Daoy (cell line): ENCODE measurements around the gene MID2. TPM values are rescaled to one million over a fixed set of nuclear protein-coding genes. Genes with fewer than 3 reads are reported as not detected.
"Not testable (repeated sequence)": the region's sequence is repeated elsewhere in the genome, so short reads cannot be mapped to it uniquely, and the experiment has no call there.

Experiments used
- DNase-seq: peaks from one replicate; pipeline ENCODE4 v3.0.0-alpha.2; 2015; ENCODE audit warnings: low read depth
- total RNA-seq: library from RNA; depleted of rRNA; stranded (reverse); fragments of >200 nt; shearing (Covaris generic); gene quantifications from 2 replicates; pipeline ENCODE4 v1.2.3, GENCODE V29; 2014

Gene MID2
- total RNA-seq, 1 experiment from 2014 or later, result 7.3 TPM

GRCh38 chrX:107842715-107843400 is 17.2 kb downstream of the MID2 start:
- DNase-seq, result no peak

DNA sequence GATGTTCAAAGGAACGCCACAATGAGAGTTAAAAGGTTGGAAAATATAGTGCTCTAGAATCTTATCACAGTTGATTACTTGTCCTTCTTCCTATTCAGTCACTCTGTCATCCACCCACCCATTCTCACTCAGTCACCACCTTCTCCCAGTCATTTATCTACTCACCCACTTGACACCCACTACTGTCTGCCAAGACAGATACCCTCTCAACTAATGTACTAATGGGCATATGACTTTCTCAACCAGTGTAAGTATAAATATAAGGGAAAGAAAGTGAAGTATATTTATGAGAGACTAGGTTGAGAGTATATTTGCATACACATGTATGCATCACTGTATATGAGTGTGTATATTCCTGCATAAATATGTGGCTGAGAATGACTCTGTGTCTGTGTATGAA is 20.0 kb downstream of the MID2 start:
- DNase-seq, result no peak

DNA sequence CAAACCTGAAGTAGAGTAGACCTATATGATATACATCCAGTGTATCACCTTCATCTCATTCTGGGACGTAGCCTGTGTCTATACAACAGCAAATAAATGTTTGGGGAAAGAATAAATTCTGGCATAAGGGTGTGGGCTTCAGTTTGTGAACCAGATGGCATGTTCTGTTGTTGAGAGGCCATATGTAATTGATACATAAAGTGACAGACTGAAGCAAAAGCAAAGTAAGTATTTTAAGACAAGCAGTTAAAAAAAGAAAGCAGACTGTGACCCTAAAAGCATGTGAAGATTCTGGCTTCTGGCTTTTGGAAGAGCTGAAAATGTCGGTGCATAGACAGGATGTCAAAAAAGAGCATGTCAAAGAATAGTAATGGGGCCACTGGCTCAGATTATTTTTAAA is 22.9 kb downstream of the MID2 start:
- no peak for DNase-seq

- DNase-seq, result peak; percentile 3
Measured at GRCh38 chrX:107849747-107850421, 24.2 kb downstream of the MID2 start.

- no peak for DNase-seq
Measured at GRCh38 chrX:107850422-107850765, 24.7 kb downstream of the MID2 start.

DNA sequence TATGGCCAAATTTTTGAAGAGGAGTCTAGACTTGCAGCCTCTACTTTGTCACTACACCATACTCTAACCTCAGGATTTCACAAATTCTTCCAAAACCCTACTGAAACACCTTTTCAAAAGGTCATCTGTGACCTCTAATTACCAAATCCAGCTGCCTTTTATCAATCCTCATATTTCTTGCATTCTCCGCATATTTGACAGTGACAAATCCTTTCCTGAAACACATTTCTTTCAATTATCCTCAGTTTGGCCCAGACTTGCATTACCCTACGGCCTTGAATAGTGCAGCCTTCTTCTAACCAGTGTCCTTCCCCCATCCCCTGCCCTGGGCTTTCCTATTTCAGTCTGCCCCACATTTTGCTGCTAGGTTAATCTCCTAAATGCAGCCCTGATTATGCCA is 25.5 kb downstream of the MID2 start:
- no peak for DNase-seq

- DNase-seq, result not testable (repeated sequence)
Measured at GRCh38 chrX:107851665-107852064, 26.0 kb downstream of the MID2 start.

DNA sequence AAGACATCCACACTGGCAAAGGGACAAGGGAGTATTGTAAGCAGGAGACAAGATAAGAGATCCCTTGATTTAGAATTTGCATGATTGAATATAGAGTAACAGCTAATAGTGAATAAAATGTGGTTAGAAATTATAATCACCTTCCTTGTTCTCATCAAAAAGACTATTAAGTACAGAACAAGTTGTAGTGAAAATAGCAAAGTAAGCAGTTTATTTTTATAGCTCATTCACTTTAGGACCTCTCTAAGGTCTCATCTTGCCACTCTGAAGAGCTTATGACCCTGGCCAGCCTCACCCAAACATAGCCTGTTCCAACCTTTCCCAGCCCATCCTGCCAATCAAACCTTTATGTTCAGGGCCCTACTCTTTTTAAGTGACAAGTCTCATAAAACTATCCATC is 30.6 kb downstream of the MID2 start:
- DNase-seq, result no peak

GRCh38 chrX:107857041-107857440 is 31.4 kb downstream of the MID2 start:
- not testable (repeated sequence) for DNase-seq

- no peak for DNase-seq
Measured at GRCh38 chrX:107857837-107858236, 32.2 kb downstream of the MID2 start.

DNA sequence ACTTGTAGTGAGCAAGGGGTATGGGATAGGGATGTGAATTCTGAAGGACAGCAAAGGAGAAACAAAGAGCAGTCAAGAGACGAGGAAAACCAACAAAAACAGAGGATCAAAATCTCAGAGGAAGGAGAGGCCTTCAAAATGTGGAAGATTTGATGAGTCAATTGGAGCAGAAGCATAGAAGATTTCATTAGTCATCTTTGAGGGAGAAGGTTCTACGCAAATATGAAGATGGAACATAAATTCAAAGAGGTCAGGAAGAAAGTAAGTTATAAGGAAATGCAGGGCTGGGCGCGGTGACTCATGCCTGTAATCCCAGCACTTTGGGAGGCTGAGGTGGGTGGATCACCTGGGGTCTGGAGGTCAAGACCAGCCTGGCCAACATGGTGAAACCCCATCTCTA is 35.4 kb downstream of the MID2 start:
- DNase-seq, result no peak

DNA sequence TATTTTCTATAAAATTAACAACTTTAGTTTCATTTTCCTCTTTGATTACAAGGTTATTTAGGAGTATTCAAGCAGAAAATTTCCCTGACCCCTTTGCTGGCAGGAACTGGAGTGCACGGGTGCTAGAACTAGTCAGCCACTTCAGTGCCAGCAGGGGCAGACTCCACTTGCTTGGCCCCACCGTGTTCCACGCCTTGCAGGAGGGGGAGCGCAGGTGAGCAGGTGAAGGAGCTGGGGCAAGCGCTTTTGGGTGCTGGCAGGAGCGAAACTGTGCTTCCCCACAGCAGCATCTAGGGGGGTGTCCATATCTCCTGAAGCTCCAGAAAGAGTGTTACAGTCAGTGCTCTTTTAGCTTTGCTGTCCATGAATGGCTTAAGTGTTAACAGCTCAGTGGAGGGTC is 45.5 kb downstream of the MID2 start:
- no peak for DNase-seq

GRCh38 chrX:107878106-107878505 is 52.4 kb downstream of the MID2 start:
- no peak for DNase-seq

DNA sequence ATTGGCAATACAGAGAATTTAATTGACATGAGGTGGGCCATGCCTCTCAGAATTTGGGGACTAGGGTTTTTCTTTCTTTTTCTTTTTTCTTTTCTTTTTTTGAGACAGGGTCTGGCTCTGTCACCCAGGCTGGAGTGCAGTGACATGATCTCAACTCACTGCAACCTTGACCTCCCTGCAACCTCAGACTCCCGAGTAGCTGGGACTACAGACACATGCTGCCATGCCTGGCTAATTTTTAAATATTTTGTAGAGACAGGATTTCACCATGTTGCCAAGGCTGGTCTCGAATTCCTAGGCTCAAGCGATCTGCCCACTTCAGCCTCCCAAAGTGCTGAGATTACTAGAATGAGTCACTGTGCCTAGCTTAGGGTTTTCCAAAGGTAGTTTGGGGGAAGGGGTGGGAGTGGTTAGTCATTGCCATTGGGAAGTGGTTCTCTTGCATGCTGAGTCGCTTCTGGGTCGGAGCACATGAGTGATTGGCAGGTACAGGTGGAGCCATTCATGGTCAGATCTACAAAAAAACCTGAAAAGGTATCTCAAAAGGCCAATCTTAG is 54.5 kb downstream of the MID2 start:
- DNase-seq, result peak; percentile 25

GRCh38 chrX:107894038-107894437 is 68.4 kb downstream of the MID2 start:
- DNase-seq, result peak; percentile 12

DNA sequence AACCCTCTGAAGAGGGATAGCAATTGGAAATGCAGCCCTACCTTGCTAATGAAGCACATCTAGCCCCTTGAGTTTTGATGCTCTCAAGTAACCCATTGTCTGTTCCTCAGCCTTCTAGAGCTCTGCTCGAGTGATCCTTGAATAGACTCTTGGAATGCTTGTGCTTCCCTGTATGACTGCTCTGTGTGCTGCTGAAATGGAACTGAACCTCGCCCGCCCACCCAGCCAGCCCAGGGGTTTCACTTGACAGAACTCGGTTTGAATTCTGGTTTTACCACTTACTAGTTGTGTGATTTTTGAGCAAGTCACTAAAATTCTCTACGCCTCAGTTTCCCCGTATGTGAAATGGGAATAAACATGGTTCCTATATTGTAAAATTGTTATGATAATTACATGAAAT is 77.1 kb downstream of the MID2 start:
- no peak for DNase-seq

- no peak for DNase-seq
Measured at GRCh38 chrX:107905366-107905765, 79.7 kb downstream of the MID2 start.

DNA sequence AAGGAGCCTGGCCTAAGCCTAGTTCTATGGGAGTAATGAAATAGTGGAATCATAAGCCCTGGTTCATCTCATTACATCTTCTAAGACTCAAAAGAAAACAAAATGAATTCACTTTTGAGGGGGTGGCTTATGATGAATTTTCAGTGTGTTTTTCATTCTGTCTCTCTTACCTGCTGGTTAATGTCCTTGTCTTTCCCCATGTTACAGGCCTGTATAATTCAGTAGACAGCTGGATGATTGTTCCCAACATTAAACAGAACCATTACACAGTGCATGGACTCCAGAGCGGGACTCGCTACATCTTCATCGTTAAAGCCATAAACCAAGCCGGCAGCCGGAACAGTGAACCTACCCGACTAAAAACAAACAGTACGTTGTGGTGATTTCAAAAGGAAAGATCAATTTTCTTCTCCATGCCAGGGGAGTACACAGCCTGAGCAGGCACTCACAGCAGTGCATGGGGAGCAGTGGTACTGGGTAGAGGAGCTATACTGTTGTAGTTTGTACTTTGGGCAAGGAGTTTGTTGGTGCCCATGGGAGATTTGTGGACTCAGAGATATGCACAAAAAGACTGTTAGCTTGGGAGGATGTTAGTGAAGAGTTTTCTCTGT is 98.6 kb downstream of the MID2 start:
- no peak for DNase-seq

- DNase-seq, result no peak
Measured at GRCh38 chrX:107934262-107934661, 108.6 kb downstream of the MID2 start.

GRCh38 chrX:107935200-107935599 is 109.5 kb downstream of the MID2 start:
- peak; percentile 66 for DNase-seq

GRCh38 chrX:107935664-107936433 is 110.2 kb downstream of the MID2 start:
- peak; percentile 46 for DNase-seq

GRCh38 chrX:107936434-107936730 is 110.7 kb downstream of the MID2 start:
- DNase-seq, result no peak
